Small intestine (tissue), 7 donors: ENCODE results near the gene PTGR3. TPM values are rescaled to one million over a fixed set of nuclear protein-coding genes. Genes with fewer than 3 reads are reported as not detected.

Experiments used
- DNase-seq, 2 donors: peaks; one replicate each; pipeline versions ENCODE4 v3.0.0 to v3.0.0-alpha.2; 2013
- FAIRE-seq: peaks from 2 replicates; lab custom pipeline; 2012; peaks lifted over from hg19 to GRCh38; lab: Jason Lieb, UNC
- H3K27ac ChIP-seq, 3 donors: one replicate each; pipeline ENCODE4 v1.5.1; 2013; ENCODE audit warnings: low read length in 2 of 3, mild to moderate bottlenecking in 2 of 3, control low read depth in 1 of 3, inconsistent platforms in 1 of 3, low read depth in 1 of 3, moderate library complexity in 1 of 3
- H3K27me3 ChIP-seq, 3 donors: one replicate each; pipeline ENCODE4 v1.6.1; 2013; ENCODE audit warnings: low read length in 3 of 3, inconsistent platforms in 1 of 3; ENCODE audit not compliant: control insufficient read depth in 3 of 3, insufficient read depth in 3 of 3
- H3K36me3 ChIP-seq, 3 donors: one replicate each; pipeline ENCODE4 v1.6.1; 2013; ENCODE audit warnings: low read length in 3 of 3, inconsistent platforms in 1 of 3, low read depth in 1 of 3, mild to moderate bottlenecking in 1 of 3, moderate library complexity in 1 of 3; ENCODE audit not compliant: control insufficient read depth in 3 of 3, insufficient read depth in 2 of 3
- H3K4me1 ChIP-seq, 3 donors: one replicate each; pipeline ENCODE4 v1.6.1; 2013; ENCODE audit warnings: low read length in 2 of 3, inconsistent platforms in 1 of 3, low read depth in 1 of 3, mild to moderate bottlenecking in 1 of 3, moderate library complexity in 1 of 3; ENCODE audit not compliant: control insufficient read depth in 3 of 3, insufficient read depth in 2 of 3
- H3K4me3 ChIP-seq, 3 donors: one replicate each; pipeline ENCODE4 v1.5.1; 2013; ENCODE audit warnings: low read length in 3 of 3, control low read depth in 1 of 3, inconsistent platforms in 1 of 3, low read depth in 1 of 3, mild to moderate bottlenecking in 1 of 3, moderate library complexity in 1 of 3
- H3K9me3 ChIP-seq, 2 donors: one replicate each; pipeline ENCODE4 v1.6.1; 2013; ENCODE audit warnings: low read depth in 1 of 2, low read length in 1 of 2; ENCODE audit not compliant: control insufficient read depth in 2 of 2, insufficient read depth in 1 of 2
- WGBS, 3 donors: extraction: QIAGEN DNeasy Blood & Tissue Kit; methylation state at CpG; one replicate each; pipeline ENCODE4 v1.1.7; 2013; 5-methylcytosine and 5-hydroxymethylcytosine counted together
- polyA plus RNA-seq, 4 donors: library from polyadenylated mRNA; stranded (reverse) in 3 of 4; unstranded in 1 of 4; fragments of 200-250 nt in 3 of 4; fragments of 120-200 nt in 1 of 4; gene quantifications; one replicate each; pipeline versions ENCODE4 v1.2.1 to v1.2.3, GENCODE V29; 2013
- donor health status: healthy with polysubstance abuse.
- donor health status: control.
- donor health status: control.
- donor health status: Bipolar disorder and iron deficiency.
- donor health status: healthy.

Gene PTGR3
- polyA plus RNA-seq, 4 donors = 11.6 to 49.7 (median 22.1) TPM

- Histone ChIP-seq H3K9me3 (no peaks in the 10 kb centered on the region), H3K27me3 (no peaks in the 10 kb centered on the region), H3K4me3 (no peak overlapping the region), H3K36me3 (peaks cover 0 to 31% (median 2%) of the 10 kb centered on the region in 3 donors), H3K27ac (no peak overlapping the region), H3K4me1 (peaks cover 9 to 36% (median 27%) of the 10 kb centered on the region in 3 donors)
- FAIRE-seq = no peak
- WGBS, 3 donors = 83 to 90% (median 86%) methylated on average over 17 of the region's 17 CpGs
- DNase-seq = no peak
These were observed 21.5 kb upstream of the PTGR3 start for GRCh38 chr18:75230163-75231052.

- Histone ChIP-seq H3K36me3 (peaks cover 0 to 31% (median 0%) of the 10 kb centered on the region in 3 donors), H3K27me3 (no peaks in the 10 kb centered on the region), H3K27ac (no peak overlapping the region), H3K9me3 (no peaks in the 10 kb centered on the region), H3K4me3 (no peak overlapping the region), H3K4me1 (peaks cover 9 to 41% (median 30%) of the 10 kb centered on the region in 3 donors)
- DNase-seq = no peak
- 92 to 96% (median 93%) methylated on average over 8 of the region's 8 CpGs for WGBS, 3 donors
- no peak for FAIRE-seq
These were observed 20.5 kb upstream of the PTGR3 start for GRCh38 chr18:75229437-75229836.

- WGBS, 3 donors = 82 to 91% (median 90%) methylated on average over 9 of the region's 9 CpGs
- Histone ChIP-seq H3K36me3 (peaks cover 0 to 29% (median 0%) of the 10 kb centered on the region in 3 donors), H3K4me1 (peaks cover 9 to 45% (median 31%) of the 10 kb centered on the region in 3 donors), H3K9me3 (no peaks in the 10 kb centered on the region), H3K4me3 (no peak overlapping the region), H3K27me3 (no peaks in the 10 kb centered on the region), H3K27ac (no peak overlapping the region)
- FAIRE-seq (no peak), DNase-seq (no peak)
These were observed 20.0 kb upstream of the PTGR3 start for GRCh38 chr18:75228967-75229366.

- Histone ChIP-seq H3K9me3 (no peaks in the 10 kb centered on the region), H3K4me1 (peaks cover 9 to 56% (median 35%) of the 10 kb centered on the region in 3 donors), H3K27ac (peak overlapping the region; percentile 12 to 88 (median 77)), H3K27me3 (no peaks in the 10 kb centered on the region), H3K4me3 (peak overlapping the region in 2 of 3 donors; percentile 27 to 49), H3K36me3 (peaks cover 0 to 27% (median 0%) of the 10 kb centered on the region in 3 donors)
- 14 to 32% (median 29%) methylated on average over 11 of the region's 11 CpGs for WGBS, 3 donors
- FAIRE-seq = no peak
- peak; percentile 74 to 80 for DNase-seq
These were observed 18.8 kb upstream of the PTGR3 start for GRCh38 chr18:75227535-75228296.

GRCh38 chr18:75226956-75227316, 18.0 kb upstream of the PTGR3 start:
- peak overlapping the region in 2 of 3 donors; percentile 27 to 49 for H3K4me3 ChIP-seq
- H3K36me3 ChIP-seq = peaks cover 0 to 29% (median 0%) of the 10 kb centered on the region in 3 donors
- 19 to 33% (median 21%) methylated on average over 5 of the region's 5 CpGs for WGBS, 3 donors
- H3K4me1 ChIP-seq = peaks cover 9 to 63% (median 37%) of the 10 kb centered on the region in 3 donors
- peak overlapping the region; percentile 49 to 88 (median 77) for H3K27ac ChIP-seq
- H3K27me3 ChIP-seq = no peaks in the 10 kb centered on the region
- no peak for FAIRE-seq
- DNase-seq = no peak
- H3K9me3 ChIP-seq = no peaks in the 10 kb centered on the region

DNA sequence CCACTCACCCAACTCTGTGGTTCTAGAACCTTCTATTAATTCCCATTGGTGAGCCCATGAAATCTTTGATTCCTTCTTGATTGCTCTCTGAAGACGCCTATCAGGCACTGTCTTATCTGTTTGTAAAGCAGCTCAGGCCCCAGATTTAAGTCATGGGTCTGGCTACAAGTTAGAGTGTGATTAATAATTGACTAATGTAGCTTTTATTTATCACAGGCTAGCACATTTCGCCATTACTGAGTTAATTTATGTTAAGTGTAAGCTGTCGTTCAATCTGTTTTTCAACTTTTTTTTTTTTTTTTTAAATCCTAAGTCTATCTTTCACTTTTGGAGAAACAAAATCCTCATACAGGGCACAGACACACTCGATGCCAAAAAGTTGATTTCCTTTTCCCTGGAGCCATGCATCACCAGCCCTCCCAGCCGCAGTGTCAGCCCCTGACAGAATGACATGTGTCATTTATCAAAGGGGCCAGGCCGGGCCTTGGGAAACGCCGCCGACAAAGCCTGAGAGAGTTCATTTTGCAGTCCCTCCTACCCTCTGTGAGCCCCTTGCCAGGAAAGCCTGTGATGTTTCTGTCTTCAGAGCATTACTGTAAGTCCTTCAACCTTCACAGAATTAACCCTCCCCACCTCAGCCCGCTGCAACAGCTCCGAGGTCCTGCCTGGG, 17.5 kb upstream of the PTGR3 start:
- peak overlapping the region in 2 of 3 donors; percentile 27 to 49 for H3K4me3 ChIP-seq
- DNase-seq = peak; percentile 66 to 73
- H3K4me1 ChIP-seq = peaks cover 9 to 68% (median 37%) of the 10 kb centered on the region in 3 donors
- no peak for FAIRE-seq
- H3K9me3 ChIP-seq = no peaks in the 10 kb centered on the region
- H3K27me3 ChIP-seq = no peaks in the 10 kb centered on the region
- H3K27ac ChIP-seq = peak overlapping the region; percentile 49 to 88 (median 77)
- H3K36me3 ChIP-seq = peaks cover 0 to 27% (median 0%) of the 10 kb centered on the region in 3 donors
- WGBS, 3 donors = 9 to 29% (median 24%) methylated on average over 11 of the region's 11 CpGs

DNA sequence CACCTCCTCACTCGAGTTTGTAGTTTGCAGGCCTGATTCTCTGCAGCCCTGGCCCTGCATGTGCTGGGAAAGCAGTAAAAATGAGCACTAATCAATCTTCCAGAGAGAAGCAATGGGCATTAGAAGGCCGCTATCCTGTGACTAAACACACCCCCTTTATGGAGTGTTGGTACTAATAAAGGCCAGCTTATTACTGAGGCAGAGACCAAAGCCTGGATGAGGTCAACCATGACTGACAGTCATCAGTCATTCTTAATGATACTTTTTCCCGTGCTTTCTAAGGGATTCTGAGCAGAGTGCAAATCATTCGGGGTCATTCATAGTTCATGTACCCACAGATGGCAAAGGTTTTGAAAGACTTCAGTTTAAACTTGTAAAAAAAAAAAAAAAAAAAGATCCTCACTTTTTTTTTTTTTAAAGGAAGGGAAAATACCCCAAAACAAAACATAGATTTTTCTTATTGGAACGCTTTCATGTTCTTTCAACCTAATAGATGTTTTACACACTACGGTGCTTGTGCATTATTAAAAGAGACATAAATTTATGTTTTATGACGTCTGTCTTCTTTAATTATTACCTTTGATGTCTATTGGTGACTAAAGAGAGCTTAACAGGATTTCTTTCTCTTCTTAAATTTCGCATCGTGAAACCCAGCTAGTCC, 14.9 kb upstream of the PTGR3 start:
- Histone ChIP-seq H3K4me1 (peaks cover 9 to 81% (median 35%) of the 10 kb centered on the region in 3 donors), H3K4me3 (no peak overlapping the region), H3K9me3 (no peaks in the 10 kb centered on the region), H3K27ac (peak overlapping the region in 1 of 3 donors; percentile 59), H3K27me3 (no peaks in the 10 kb centered on the region), H3K36me3 (peaks cover 0 to 11% (median 0%) of the 10 kb centered on the region in 3 donors)
- FAIRE-seq (no peak), DNase-seq (peak in 1 of 2 donors; percentile 79)
- 44 to 58% (median 55%) methylated on average over 9 of the region's 9 CpGs for WGBS, 3 donors
